ENCODE data around the gene ERGIC1. TPM values are rescaled to one million over a fixed set of nuclear protein-coding genes. Genes with fewer than 3 reads are reported as not detected.

ERGIC1 gene
- total RNA-seq, 4 donors from 2014 or later = 50.9 to 83.0 (median 65.5) TPM

GRCh38 chr5:172920447-172920849 lies 86.4 kb downstream of the ERGIC1 start:
- no peak for TF ChIP-seq CTCF (IDR thresholded peaks at IDR 0.05)
- no peak for TF ChIP-seq POLR2A (IDR thresholded peaks at IDR 0.05)
- WGBS, 2 donors = 69 to 71% methylated on average over 9 to 12 of the region's 13 CpGs
- peaks cover 0 to 13% (median 7%) of the 10 kb centered on the region in 3 donors for H3K4me1 ChIP-seq
- H3K4me3 ChIP-seq = no peak overlapping the region
- H3K27me3 ChIP-seq = no peaks in the 10 kb centered on the region
- peak overlapping the region in 2 of 4 donors; percentile 33 to 39 for H3K27ac ChIP-seq
- intact Hi-C loops (cut with DNase I) = no loop called here
- peaks cover 0 to 95% (median 15%) of the 10 kb centered on the region in 3 donors for H3K36me3 ChIP-seq
- DNase-seq = no peak
- no peaks in the 10 kb centered on the region for H3K9me3 ChIP-seq

- H3K27ac ChIP-seq = no peak overlapping the region
- intact Hi-C loops (cut with DNase I) = no loop called here
- TF ChIP-seq POLR2A (IDR thresholded peaks at IDR 0.05) = no peak
- TF ChIP-seq CTCF (IDR thresholded peaks at IDR 0.05) = no peak
Measured at GRCh38 chr5:172920995-172921394, 86.9 kb downstream of the ERGIC1 start.

GRCh38 chr5:172921906-172922305 lies 87.9 kb downstream of the ERGIC1 start:
- H3K27me3 ChIP-seq = no peaks in the 10 kb centered on the region
- no peak for TF ChIP-seq POLR2A (IDR thresholded peaks at IDR 0.05)
- H3K36me3 ChIP-seq = peaks cover 6 to 95% (median 9%) of the 10 kb centered on the region in 3 donors
- H3K4me3 ChIP-seq = no peak overlapping the region
- DNase-seq = no peak
- intact Hi-C loops (cut with DNase I) = no loop called here
- WGBS, 2 donors = 92 to 95% methylated on average over 4 to 5 of the region's 7 CpGs
- no peak overlapping the region for H3K27ac ChIP-seq
- peaks cover 0 to 13% (median 7%) of the 10 kb centered on the region in 3 donors for H3K4me1 ChIP-seq
- H3K9me3 ChIP-seq = no peaks in the 10 kb centered on the region

More at GRCh38 chr5:172920995-172921394, 86.9 kb downstream of the ERGIC1 start:
- Histone ChIP-seq H3K4me1 (peaks cover 0 to 13% (median 7%) of the 10 kb centered on the region in 3 donors), H3K36me3 (peaks cover under 1 to 95% (median 9%) of the 10 kb centered on the region in 3 donors), H3K4me3 (no peak overlapping the region), H3K27me3 (no peaks in the 10 kb centered on the region), H3K9me3 (no peaks in the 10 kb centered on the region)
- WGBS, 2 donors = 90 to 91% methylated on average over 8 to 9 of the region's 12 CpGs
- no peak for DNase-seq

GRCh38 chr5:172923539-172923938 lies 89.5 kb downstream of the ERGIC1 start:
- H3K27ac ChIP-seq = no peak overlapping the region
- peaks cover 6 to 95% (median 9%) of the 10 kb centered on the region in 3 donors for H3K36me3 ChIP-seq
- peaks cover 0 to 13% (median 7%) of the 10 kb centered on the region in 3 donors for H3K4me1 ChIP-seq
- 85% methylated on average over 4 of the region's 5 CpGs; no CpG with 5 or more reads in 1 of the 2 donors for WGBS, 2 donors
- TF ChIP-seq CTCF (IDR thresholded peaks at IDR 0.05) (no peak), POLR2A (IDR thresholded peaks at IDR 0.05) (no peak)
- H3K9me3 ChIP-seq = no peaks in the 10 kb centered on the region
- DNase-seq = no peak
- H3K4me3 ChIP-seq = no peak overlapping the region
- intact Hi-C loops (cut with DNase I) = no loop called here
- no peaks in the 10 kb centered on the region for H3K27me3 ChIP-seq

GRCh38 chr5:172925336-172925948 lies 91.4 kb downstream of the ERGIC1 start:
- peaks cover 0 to 78% (median 6%) of the 10 kb centered on the region in 3 donors for H3K36me3 ChIP-seq
- intact Hi-C loops (cut with DNase I) = no loop called here
- no peak overlapping the region for H3K27ac ChIP-seq
- WGBS, 2 donors = 70 to 72% methylated on average over 8 of the region's 9 CpGs
- no peak overlapping the region for H3K4me3 ChIP-seq
- TF ChIP-seq POLR2A (IDR thresholded peaks at IDR 0.05) = no peak
- no peak for TF ChIP-seq CTCF (IDR thresholded peaks at IDR 0.05)
- H3K9me3 ChIP-seq = no peaks in the 10 kb centered on the region
- H3K4me1 ChIP-seq = peaks cover 0 to under 1% (median 0%) of the 10 kb centered on the region in 3 donors
- H3K27me3 ChIP-seq = no peaks in the 10 kb centered on the region
- no peak for DNase-seq

Measured in esophagus squamous epithelium (tissue), 5 donors.